NCI-H1048 (cell line): ENCODE measurements around the gene BRAF.
"Not testable (repeated sequence)": the region's sequence is repeated elsewhere in the genome, so short reads cannot be mapped to it uniquely, and the experiment has no call there.

ENCODE experiments used
- DNase-seq: peaks from one replicate; lab custom pipeline; 2025; lab: John Stamatoyannopoulos, UW

BRAF gene

GRCh38 chr7:140924821-140925421 lies at the start of gene BRAF:
TSS of gene BRAF (minus strand) at chr7:140924929. CDS start at chr7:140924703, 226 bp downstream.
- DNase-seq = peak; percentile 61

- DNase-seq = no peak
Measured at GRCh38 chr7:140972876-140973829, 48.4 kb upstream of the BRAF start.

- DNase-seq = no peak
Measured at GRCh38 chr7:140972344-140972743, 47.6 kb upstream of the BRAF start.

- no peak for DNase-seq
Measured at GRCh38 chr7:140967438-140967837, 42.7 kb upstream of the BRAF start.

- DNase-seq = no peak
Measured at GRCh38 chr7:140966561-140967233, 42.0 kb upstream of the BRAF start.

GRCh38 chr7:140961117-140961516 lies 36.4 kb upstream of the BRAF start:
- DNase-seq = no peak

- DNase-seq = not testable (repeated sequence)
Measured at GRCh38 chr7:140956997-140957396, 32.3 kb upstream of the BRAF start.

GRCh38 chr7:140945940-140946339 lies 21.2 kb upstream of the BRAF start:
- no peak for DNase-seq

GRCh38 chr7:140942242-140942641 lies 17.5 kb upstream of the BRAF start:
- not testable (repeated sequence) for DNase-seq

- DNase-seq = no peak
Measured at GRCh38 chr7:140940898-140941297, 16.2 kb upstream of the BRAF start.

GRCh38 chr7:140937702-140938264 lies 13.1 kb upstream of the BRAF start:
- DNase-seq = no peak

GRCh38 chr7:140928491-140929309 lies 4.0 kb upstream of the BRAF start:
- DNase-seq = no peak

- not testable (repeated sequence) for DNase-seq
Measured at GRCh38 chr7:140927945-140928344, 3.2 kb upstream of the BRAF start.

GRCh38 chr7:140927351-140927750 lies 2.6 kb upstream of the BRAF start:
- no peak for DNase-seq

- DNase-seq = no peak
Measured at GRCh38 chr7:140926021-140926817, 1.5 kb upstream of the BRAF start.

GRCh38 chr7:140924019-140924820 lies 509 bp downstream of the BRAF start:
- DNase-seq = peak; percentile 50

- DNase-seq = no peak
Measured at GRCh38 chr7:140923358-140924006, 1.2 kb downstream of the BRAF start.

GRCh38 chr7:140922741-140923345 lies 1.9 kb downstream of the BRAF start:
- no peak for DNase-seq

- no peak for DNase-seq
Measured at GRCh38 chr7:140920745-140921144, 4.0 kb downstream of the BRAF start.
